ENCODE results near the gene PDZD2.

GRCh38 chr5:32127711-32128110 is 488.8 kb downstream of the PDZD2 start:
- TF ChIP-seq POLR2A (IDR thresholded peaks at IDR 0.05) (no peak), CTCF (IDR thresholded peaks at IDR 0.05) (no peak)
